AG10803 (cell line): ENCODE results near the gene DPPA5.
"Not testable (repeated sequence)": the region's sequence is repeated elsewhere in the genome, so short reads cannot be mapped to it uniquely, and the experiment has no call there.

Source experiments
- DNase-seq: peaks from one replicate; pipeline ENCODE4 v3.0.0; 2010; ENCODE audit warnings: low read depth
- H3K4me3 ChIP-seq: 2 replicates; pipeline ENCODE4 v1.5.1; 2011; ENCODE audit warnings: mild to moderate bottlenecking, low read length, control low read depth
- TF ChIP-seq, protein P1 (sequence below): conservative IDR thresholded peaks from 2 replicates; pipeline ENCODE4 v1.5.1; 2011; ENCODE audit warnings: mild to moderate bottlenecking, low read length, control low read depth, inconsistent platforms

The DPPA5 gene

DNA sequence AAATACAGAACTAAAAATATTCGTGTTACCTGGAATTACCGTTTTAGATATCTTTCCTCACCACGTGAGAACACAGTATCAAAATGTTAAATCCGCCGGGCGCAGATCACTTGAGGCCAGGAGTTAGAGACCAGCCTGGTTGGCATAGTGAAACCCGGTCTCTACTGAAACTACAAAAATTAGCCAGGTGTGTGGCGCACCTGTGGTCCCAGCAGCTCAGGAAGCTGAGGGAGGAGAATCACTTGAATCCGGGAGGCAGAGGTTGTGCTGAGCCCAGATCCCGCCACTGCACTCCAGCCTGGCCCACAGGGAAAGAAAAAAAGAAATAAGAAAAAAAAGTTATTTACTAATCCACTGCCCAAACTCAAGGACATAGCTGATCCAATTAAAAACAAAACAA, 35.8 kb upstream of the DPPA5 start:
- TF ChIP-seq, protein P1, sequence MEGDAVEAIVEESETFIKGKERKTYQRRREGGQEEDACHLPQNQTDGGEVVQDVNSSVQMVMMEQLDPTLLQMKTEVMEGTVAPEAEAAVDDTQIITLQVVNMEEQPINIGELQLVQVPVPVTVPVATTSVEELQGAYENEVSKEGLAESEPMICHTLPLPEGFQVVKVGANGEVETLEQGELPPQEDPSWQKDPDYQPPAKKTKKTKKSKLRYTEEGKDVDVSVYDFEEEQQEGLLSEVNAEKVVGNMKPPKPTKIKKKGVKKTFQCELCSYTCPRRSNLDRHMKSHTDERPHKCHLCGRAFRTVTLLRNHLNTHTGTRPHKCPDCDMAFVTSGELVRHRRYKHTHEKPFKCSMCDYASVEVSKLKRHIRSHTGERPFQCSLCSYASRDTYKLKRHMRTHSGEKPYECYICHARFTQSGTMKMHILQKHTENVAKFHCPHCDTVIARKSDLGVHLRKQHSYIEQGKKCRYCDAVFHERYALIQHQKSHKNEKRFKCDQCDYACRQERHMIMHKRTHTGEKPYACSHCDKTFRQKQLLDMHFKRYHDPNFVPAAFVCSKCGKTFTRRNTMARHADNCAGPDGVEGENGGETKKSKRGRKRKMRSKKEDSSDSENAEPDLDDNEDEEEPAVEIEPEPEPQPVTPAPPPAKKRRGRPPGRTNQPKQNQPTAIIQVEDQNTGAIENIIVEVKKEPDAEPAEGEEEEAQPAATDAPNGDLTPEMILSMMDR: no peak
- DNase-seq: no peak
- no peak overlapping the region for H3K4me3 ChIP-seq

DNA sequence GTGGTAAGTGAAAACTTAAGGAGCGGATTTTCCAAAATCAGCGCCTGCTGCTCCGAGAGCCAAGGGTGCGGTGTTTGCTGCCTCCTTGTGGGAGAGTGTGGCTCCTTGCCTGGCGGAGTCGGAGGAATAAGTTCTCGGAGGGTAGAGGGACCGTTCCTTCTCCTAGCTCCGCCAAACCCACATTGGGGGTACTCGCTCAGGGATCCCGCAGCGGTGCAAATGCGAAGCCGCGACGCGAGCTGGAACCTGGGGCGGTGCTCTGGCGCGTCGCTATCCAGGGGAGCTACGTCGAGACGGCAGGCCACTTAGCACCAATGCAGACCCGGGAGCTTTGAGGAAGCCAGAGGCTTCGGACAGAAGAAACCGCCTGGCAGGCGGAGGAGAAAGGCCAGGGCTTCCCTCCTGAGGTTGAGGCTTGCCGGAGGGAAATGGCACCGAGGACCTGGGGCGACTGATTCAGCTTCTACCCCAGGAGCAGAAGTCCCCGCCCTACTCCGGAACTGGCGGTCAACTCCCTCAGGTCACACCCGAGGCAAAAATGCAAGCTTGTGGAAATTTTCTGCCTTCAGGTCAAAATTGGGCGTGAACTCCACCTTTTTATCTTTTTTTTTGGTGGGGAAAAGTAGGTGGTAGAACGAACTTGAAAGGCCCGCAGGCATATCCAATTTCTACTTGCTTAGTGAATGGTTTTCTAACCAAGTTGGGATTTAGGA, 34.9 kb upstream of the DPPA5 start:
- DNase-seq: peak; percentile 42
- TF ChIP-seq, protein P1: peak; percentile 76
- H3K4me3 ChIP-seq: peak overlapping the region; percentile 69

DNA sequence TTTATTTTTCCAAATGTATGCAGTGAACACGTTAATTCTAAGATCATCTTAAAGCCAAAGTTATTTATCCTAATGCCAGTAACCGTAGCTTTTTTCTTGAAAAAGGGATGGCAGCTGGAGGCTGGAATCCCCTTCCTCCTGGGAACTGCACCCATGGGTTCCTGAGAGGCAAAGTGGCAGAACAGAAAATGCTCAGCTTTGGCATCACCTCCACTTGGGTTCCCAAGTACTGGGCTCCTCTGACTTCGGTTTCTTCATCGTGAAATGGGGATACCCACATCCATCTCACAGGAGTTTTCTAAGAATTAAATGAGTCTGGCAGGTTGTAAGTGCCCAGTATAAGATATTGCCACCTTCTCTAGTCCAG, 34.3 kb upstream of the DPPA5 start:
- H3K4me3 ChIP-seq: peak overlapping the region; percentile 69
- TF ChIP-seq, protein P1: no peak
- no peak for DNase-seq

DNA sequence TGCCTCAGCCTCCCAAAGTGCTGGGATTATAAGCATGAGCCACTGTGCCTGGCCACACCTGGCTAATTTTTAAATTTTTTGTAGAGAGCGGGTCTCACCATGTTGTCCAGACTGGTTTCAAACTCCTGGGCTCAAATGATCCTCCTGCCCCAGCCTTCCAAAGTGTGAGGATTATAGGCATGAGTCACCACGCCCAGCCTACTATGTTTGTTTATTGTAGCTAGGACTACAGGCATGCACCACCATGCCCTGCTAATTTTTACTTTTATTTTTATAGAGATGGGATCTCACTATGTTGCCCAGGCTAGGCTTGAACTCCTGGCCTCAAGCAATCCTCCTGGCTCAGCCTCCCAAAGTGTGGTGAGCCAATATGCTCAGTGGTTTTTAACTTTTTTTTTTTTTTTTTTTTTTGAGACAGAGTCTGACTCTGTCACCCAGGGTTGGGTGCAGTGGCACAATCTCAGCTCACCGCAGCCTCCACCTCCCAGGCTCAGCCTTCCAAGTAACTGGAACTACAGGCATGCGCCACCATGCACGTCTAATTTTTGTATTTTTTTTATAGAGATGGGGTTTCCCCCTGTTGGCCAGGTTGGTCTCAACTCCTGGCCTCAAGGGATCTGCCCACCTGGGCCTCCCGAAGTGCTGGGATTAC, 28.5 kb upstream of the DPPA5 start:
- TF ChIP-seq, protein P1: no peak
- no peak for DNase-seq
- no peak overlapping the region for H3K4me3 ChIP-seq

DNA sequence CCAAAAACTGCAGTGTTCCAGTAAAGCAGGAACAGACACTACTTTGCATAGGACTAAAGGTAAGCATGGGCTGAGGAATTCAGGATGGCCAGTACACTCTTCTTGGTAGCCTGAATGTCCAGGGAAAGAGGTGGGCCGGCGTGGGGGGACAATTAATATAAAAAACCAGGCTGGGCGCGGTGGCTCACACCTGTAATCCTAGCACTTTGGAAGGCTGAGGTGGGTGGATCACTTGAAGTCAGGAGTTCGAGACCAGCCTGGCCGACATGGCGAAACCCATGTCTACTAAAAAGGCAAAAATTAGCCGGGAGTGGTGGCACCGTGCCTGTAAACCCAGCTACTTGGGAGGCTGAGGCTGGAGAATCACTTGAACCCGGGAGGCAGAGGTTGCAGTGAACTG, 27.5 kb upstream of the DPPA5 start:
- not testable (repeated sequence) for DNase-seq, H3K4me3 ChIP-seq

DNA sequence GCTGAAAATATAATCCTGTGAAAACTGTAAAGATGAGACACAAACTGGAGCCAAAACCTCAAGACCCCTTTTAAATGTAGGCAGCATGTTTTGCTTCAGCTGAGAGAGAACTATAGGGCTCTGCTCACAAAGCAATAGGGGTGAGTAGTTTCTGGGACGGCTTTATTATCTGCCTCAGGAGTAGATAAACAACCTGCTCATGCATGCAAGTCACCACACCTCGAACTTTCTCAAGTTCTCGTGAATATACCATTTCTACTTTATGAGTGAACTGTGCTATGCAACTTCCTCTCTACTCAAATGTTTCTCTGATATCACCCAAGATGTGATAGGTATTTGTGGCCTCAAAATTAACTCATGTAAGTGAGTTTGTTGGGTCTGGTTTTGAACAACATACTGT, 23.1 kb upstream of the DPPA5 start:
- no peak for DNase-seq
- TF ChIP-seq, protein P1: no peak
- H3K4me3 ChIP-seq: no peak overlapping the region

DNA sequence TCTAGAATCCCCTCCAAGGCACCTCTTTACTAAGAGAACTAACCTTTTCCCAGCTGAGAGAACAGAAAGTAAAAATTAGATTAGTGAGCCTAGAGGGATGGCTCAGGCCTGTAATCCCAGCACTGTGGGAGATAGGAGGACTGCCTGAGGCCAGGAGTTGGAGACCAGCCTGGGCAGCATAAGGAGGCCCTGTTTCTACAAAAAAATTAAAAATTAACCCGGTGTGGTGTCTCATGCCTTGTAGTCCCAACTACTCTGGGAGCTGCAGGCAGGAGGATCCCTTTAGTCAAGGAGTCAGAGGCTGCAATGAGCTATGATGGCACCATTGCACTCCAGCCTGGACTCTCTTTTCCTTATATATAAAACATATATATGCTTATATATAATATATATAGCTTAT, 21.1 kb upstream of the DPPA5 start:
- TF ChIP-seq, protein P1: no peak
- H3K4me3 ChIP-seq: no peak overlapping the region
- no peak for DNase-seq
